Ovary (tissue), 9 donors: ENCODE results near the gene IFNK. TPM values are rescaled to one million over a fixed set of nuclear protein-coding genes. Genes with fewer than 3 reads are reported as not detected.

Experiments used
- DNase-seq, 5 donors: peaks; one replicate each; pipeline ENCODE4 v3.0.0-alpha.2; 2019 to 2020
- H3K27ac ChIP-seq, 2 donors: fragments of 200-600 bp; one replicate each; pipeline versions ENCODE4 v1.5.1 to v1.8.0; 2019 to 2022
- H3K27me3 ChIP-seq: fragments of 200-600 bp; one replicate; pipeline ENCODE4 v1.8.0; 2022
- H3K36me3 ChIP-seq: fragments of 200-600 bp; sonication (generic); one replicate; pipeline ENCODE4 v1.5.1; 2019
- H3K4me1 ChIP-seq: one replicate; pipeline ENCODE4 v1.8.1; 2013; ENCODE audit warnings: mild to moderate bottlenecking, moderate library complexity; ENCODE audit not compliant: insufficient read depth
- H3K4me3 ChIP-seq: fragments of 200-600 bp; sonication (generic); one replicate; pipeline ENCODE4 v1.5.1; 2017
- H3K9me3 ChIP-seq, 2 donors: fragments of 200-600 bp in 1 of 2; sonication (generic) in 1 of 2; one replicate each; pipeline versions ENCODE4 v1.5.1 to v1.8.1; 2013 to 2019; ENCODE audit warnings: mild to moderate bottlenecking in 1 of 2, moderate library complexity in 1 of 2
- EP300 ChIP-seq: sonication (generic); formaldehyde crosslinking; IDR thresholded peaks from one replicate; pipeline ENCODE4 v1.6.1; 2017; ENCODE audit warnings: antibody characterized with exemption
- POLR2A ChIP-seq: fragments of 450-650 bp; IDR thresholded peaks from one replicate; pipeline ENCODE4 v1.6.1; 2017; ENCODE audit warnings: antibody characterized with exemption, mild to moderate bottlenecking, moderate library complexity
- WGBS, 3 donors: extraction: QIAGEN DNeasy Blood & Tissue Kit in 1 of 3; methylation state at CpG; one replicate each; pipeline versions ENCODE4 v1.1.5 to v1.1.7; 2013 to 2017; 5-methylcytosine and 5-hydroxymethylcytosine counted together
- intact Hi-C, 4 donors: fragments of 100-400 bp; cut with DNase I; formaldehyde crosslinking; loops; one replicate each; pipeline versions ENCODE4 v1.11.0 to v1.15.1; 2022 to 2023
- polyA plus RNA-seq, 2 donors: library from polyadenylated mRNA; stranded (reverse); fragments of 200-250 nt in 1 of 2; fragments of 350-450 nt in 1 of 2; fragmentation: Illumina TruSeq in 1 of 2; extraction: RNeasy Lipid Tissue Mini Kit (QIAGEN cat#74804) in 1 of 2; gene quantifications; one replicate each; pipeline ENCODE4 v1.2.3, GENCODE V29; 2013 to 2014
- total RNA-seq, 7 donors: library from RNA; depleted of rRNA in 2 of 7; stranded (reverse); fragments of >200 nt in 2 of 7; fragmentation: NEBNext Ultra II Directional in 3 of 7; extraction: Animal tissue kit (Norgen Biotek cat#: 25700) in 3 of 7; gene quantifications; one replicate each; pipeline versions ENCODE4 v1.1.0 to v1.2.4, GENCODE V29; 2016 to 2023
- TF ChIP-seq, protein P1 (sequence below), 3 donors: fragments of 450-650 bp in 2 of 3; fragments of 200-600 bp in 1 of 3; IDR thresholded peaks; one replicate each; pipeline versions ENCODE4 v1.5.1 to v1.8.0; 2016 to 2022; ENCODE audit warnings: antibody characterized with exemption in 3 of 3, mild to moderate bottlenecking in 1 of 3
- donor health status: DM: no; HTN: no; CAD: no; lungs with moderate emphysema.
- donor health status: DM: no; HTN: no; CAD: no.
- donor health status: Bipolar disorder and iron deficiency.
- donor health status: DM: yes; HTN: yes; CAD: no.
- donor health status: DM: no; HTN: no; CAD: no.
- donor health status: DM: yes; HTN: yes; CAD: no.

IFNK gene
- total and polyA plus RNA-seq, 9 donors, result not detected

DNA sequence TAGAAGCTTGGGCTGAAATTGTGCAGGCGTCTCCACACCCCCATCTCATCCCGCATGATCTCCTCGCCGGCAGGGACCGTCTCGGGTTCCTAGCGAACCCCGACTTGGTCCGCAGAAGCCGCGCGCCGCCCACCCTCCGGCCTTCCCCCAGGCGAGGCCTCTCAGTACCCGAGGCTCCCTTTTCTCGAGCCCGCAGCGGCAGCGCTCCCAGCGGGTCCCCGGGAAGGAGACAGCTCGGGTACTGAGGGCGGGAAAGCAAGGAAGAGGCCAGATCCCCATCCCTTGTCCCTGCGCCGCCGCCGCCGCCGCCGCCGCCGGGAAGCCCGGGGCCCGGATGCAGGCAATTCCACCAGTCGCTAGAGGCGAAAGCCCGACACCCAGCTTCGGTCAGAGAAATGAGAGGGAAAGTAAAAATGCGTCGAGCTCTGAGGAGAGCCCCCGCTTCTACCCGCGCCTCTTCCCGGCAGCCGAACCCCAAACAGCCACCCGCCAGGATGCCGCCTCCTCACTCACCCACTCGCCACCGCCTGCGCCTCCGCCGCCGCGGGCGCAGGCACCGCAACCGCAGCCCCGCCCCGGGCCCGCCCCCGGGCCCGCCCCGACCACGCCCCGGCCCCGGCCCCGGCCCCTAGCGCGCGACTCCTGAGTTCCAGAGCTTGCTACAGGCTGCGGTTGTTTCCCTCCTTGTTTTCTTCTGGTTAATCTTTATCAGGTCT is 49.0 kb downstream of the IFNK start, which contains the start of gene C9orf72:
Gene C9orf72, minus strand, starts transcription at position 564 of the 716 bp plus-strand sequence. CDS start 6,361 bp downstream, outside the sequence.
- intact Hi-C loops, result no loop called here
- peak; percentile 74 for TF ChIP-seq POLR2A
- TF ChIP-seq, protein P1, sequence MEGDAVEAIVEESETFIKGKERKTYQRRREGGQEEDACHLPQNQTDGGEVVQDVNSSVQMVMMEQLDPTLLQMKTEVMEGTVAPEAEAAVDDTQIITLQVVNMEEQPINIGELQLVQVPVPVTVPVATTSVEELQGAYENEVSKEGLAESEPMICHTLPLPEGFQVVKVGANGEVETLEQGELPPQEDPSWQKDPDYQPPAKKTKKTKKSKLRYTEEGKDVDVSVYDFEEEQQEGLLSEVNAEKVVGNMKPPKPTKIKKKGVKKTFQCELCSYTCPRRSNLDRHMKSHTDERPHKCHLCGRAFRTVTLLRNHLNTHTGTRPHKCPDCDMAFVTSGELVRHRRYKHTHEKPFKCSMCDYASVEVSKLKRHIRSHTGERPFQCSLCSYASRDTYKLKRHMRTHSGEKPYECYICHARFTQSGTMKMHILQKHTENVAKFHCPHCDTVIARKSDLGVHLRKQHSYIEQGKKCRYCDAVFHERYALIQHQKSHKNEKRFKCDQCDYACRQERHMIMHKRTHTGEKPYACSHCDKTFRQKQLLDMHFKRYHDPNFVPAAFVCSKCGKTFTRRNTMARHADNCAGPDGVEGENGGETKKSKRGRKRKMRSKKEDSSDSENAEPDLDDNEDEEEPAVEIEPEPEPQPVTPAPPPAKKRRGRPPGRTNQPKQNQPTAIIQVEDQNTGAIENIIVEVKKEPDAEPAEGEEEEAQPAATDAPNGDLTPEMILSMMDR (IDR thresholded peaks at IDR 0.05), result no peak
- Histone ChIP-seq H3K27ac (peak within 1 kb of the TSS; percentile 97 to 100), H3K36me3 (no peaks in the 10 kb centered on the region), H3K9me3 (no peaks in the 10 kb centered on the region), H3K4me1 (peaks cover 2% of the 10 kb centered on the region), H3K27me3 (no peaks in the 10 kb centered on the region), H3K4me3 (peak within 1 kb of the TSS; percentile 76)
- peak; percentile 81 to 89 (median 85) for DNase-seq
- WGBS, 3 donors, result 0 to 1% (median 1%) methylated on average over 63 to 71 of the region's 72 CpGs

DNA sequence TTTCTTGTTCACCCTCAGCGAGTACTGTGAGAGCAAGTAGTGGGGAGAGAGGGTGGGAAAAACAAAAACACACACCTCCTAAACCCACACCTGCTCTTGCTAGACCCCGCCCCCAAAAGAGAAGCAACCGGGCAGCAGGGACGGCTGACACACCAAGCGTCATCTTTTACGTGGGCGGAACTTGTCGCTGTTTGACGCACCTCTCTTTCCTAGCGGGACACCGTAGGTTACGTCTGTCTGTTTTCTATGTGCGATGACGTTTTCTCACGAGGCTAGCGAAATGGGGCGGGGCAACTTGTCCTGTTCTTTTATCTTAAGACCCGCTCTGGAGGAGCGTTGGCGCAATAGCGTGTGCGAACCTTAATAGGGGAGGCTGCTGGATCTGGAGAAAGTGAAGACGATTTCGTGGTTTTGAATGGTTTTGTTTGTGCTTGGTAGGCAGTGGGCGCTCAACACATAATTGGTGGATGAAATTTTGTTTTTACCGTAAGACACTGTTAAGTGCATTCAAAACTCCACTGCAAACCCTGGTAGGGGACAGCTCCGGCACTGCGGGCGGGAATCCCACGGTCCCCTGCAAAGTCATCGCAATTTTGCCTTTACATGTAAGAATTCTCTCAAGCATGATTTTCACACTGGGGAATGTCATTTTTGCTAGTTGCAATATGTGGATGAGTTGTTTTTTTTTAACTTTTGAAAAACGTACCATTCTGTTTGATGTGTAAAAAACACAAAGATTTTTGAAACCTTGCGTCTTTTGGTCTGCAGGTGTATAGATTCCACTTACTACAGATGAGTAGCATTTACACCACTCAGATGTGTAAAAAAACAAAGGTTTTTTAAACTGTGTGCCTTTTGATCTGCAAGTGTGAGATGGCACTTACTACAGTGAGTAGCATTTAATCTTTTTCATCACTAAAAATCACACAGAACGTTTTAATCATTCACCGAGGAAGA is 49.8 kb downstream of the IFNK start:
- intact Hi-C loops, result no loop called here
- WGBS, 3 donors, result 1 to 2% (median 1%) methylated on average over 35 of the region's 35 CpGs
- peak; percentile 93 to 99 (median 94) for DNase-seq
- Histone ChIP-seq H3K4me3 (peak overlapping the region; percentile 76), H3K4me1 (peaks cover 2% of the 10 kb centered on the region), H3K36me3 (no peaks in the 10 kb centered on the region), H3K27me3 (no peaks in the 10 kb centered on the region), H3K9me3 (no peaks in the 10 kb centered on the region), H3K27ac (peak overlapping the region; percentile 97 to 100)
- TF ChIP-seq, protein P1 (IDR thresholded peaks at IDR 0.05), result no peak
- TF ChIP-seq POLR2A (peak; percentile 72), EP300 (peak; percentile 87)

Other genes with a start within 250 kb of the IFNK start
- 1 to 10 TPM in 3 of 7 donors, under 1 TPM in 4; 0.23 to 2.3 (median 0.95) TPM for gene EQTN, start 227.1 kb upstream of the IFNK start, total RNA-seq
- gene EQTN, start 227.1 kb upstream of the IFNK start, polyA plus RNA-seq, result 1 to 10 TPM in 1 of 2 donors, not detected in 1; 1.0 TPM
- gene MOB3B, start 5.5 kb downstream of the IFNK start, total RNA-seq, result 10 to 100 TPM; 19.3 to 68.2 (median 28.1) TPM
- gene MOB3B, start 5.5 kb downstream of the IFNK start, polyA plus RNA-seq, result 10 to 100 TPM; 16.3 to 31.6 TPM
- 100 to 1,000 TPM in 1 of 7 donors, 10 to 100 TPM in 6; 18.5 to 100 (median 25.3) TPM for gene C9orf72, start 49.2 kb downstream of the IFNK start, total RNA-seq
- gene C9orf72, start 49.2 kb downstream of the IFNK start, polyA plus RNA-seq, result 10 to 100 TPM; 13.4 to 16.1 TPM